Measurements from ENCODE around the gene DNAJB2. TPM values are rescaled to one million over a fixed set of nuclear protein-coding genes. Genes with fewer than 3 reads are reported as not detected.
"Not testable (repeated sequence)": the region's sequence is repeated elsewhere in the genome, so short reads cannot be mapped to it uniquely, and the experiment has no call there.

The DNAJB2 gene
- total and polyA plus RNA-seq, 2 donors (not counting 3 experiments of a cell fraction or from before 2014, with no cell fraction given), result 30.4 to 35.0 TPM

GRCh38 chr2:219253753-219254589, 25.2 kb upstream of the DNAJB2 start, which contains the start of gene TUBA4A:
TUBA4A (minus strand) TSS chr2:219253918; CDS start chr2:219253858, 60 bp downstream.
- no peaks in the 10 kb centered on the region for H3K9me3 ChIP-seq (replicated peaks; ENCODE audit: control insufficient read depth, insufficient read depth, low read length)
- TF ChIP-seq POLR2A (IDR thresholded peaks at IDR 0.05; ENCODE audit: low read depth, low read length) (no peak), POLR2AphosphoS5 (IDR thresholded peaks at IDR 0.05; ENCODE audit: insufficient read depth, low read depth, low read length) (no peak), GATA2 (IDR thresholded peaks at IDR 0.05; ENCODE audit: insufficient read depth, insufficient read length, low read depth, low read length) (no peak)
- dilution Hi-C loops (cut with MboI; ENCODE audit: extremely low pct_ligation_motif_present, low sequenced_read_pairs) (no loop called here), intact Hi-C loops (cut with micrococcal nuclease) (loop anchor here (1.0 to 2.0 kb wide), 3 partner anchors 25 to 41 kb away; partner anchors contain the start of genes ABCB6 and DNAJB2)
- BruUV-seq (replicated peaks), result no TSS peak
- peaks cover 15 to 16% of the 10 kb centered on the region in 2 experiments for H3K27me3 ChIP-seq (ENCODE audit: control insufficient read depth in 2 of 2, insufficient read depth in 2 of 2, low read length in 2 of 2)
- FAIRE-seq (peak; percentile 70), DNase-seq (ENCODE audit: low read depth, low spot score) (peak; percentile 67)
- peak within 1 kb of the TSS; percentile 78 for H3K4me2 ChIP-seq (ENCODE audit: insufficient read depth, low read length)
- peak within 1 kb of the TSS; percentile 21 for H3K9ac ChIP-seq (replicated peaks; ENCODE audit: extremely low read depth, insufficient read depth, low read length)
- no peak within 1 kb of the TSS for H3K27ac ChIP-seq (ENCODE audit: insufficient read depth, low read depth, low read length)
- POLR2A ChIA-PET, result interaction anchor here (1.3 kb wide), 1 partner anchor 9 kb away, joined by 5 read pairs; the partner anchor contains the start of genes GLB1L and STK16
- no peaks in the 10 kb centered on the region for H3K79me2 ChIP-seq (ENCODE audit: control insufficient read depth, insufficient read depth, low read length)
- H3K9me1 ChIP-seq (replicated peaks; ENCODE audit: control insufficient read depth, extremely low read depth, insufficient read depth, low read length), result no peaks in the 10 kb centered on the region
- H3K36me3 ChIP-seq (ENCODE audit: control insufficient read depth in 2 of 2, extremely low read depth in 1 of 2, insufficient read depth in 2 of 2, low read length in 2 of 2), result no peaks in the 10 kb centered on the region
- CTCF ChIA-PET, result interaction anchor here (1.0 to 2.5 kb wide), 6 partner anchors 9 to 41 kb away, joined by 3 to 14 read pairs (median 4); partner anchors contain the start of genes DNAJB2, GLB1L and STK16
- H3K4me3 ChIP-seq (replicated peaks in 1 of 3; ENCODE audit: insufficient read depth in 1 of 3, low read depth in 1 of 3, low read length in 3 of 3), result peak within 1 kb of the TSS; percentile 32 to 53 (median 34)
- H4K20me1 ChIP-seq (replicated peaks; ENCODE audit: control insufficient read depth, extremely low read depth, insufficient read depth, low read length), result no peaks in the 10 kb centered on the region
- H3K4me1 ChIP-seq (ENCODE audit: control insufficient read depth, extremely low read depth, insufficient read depth, low read length), result peaks cover 36% of the 10 kb centered on the region
- H2AFZ ChIP-seq (ENCODE audit: low read depth, low read length), result peak within 1 kb of the TSS; percentile 92

GRCh38 chr2:219254590-219255201, 24.5 kb upstream of the DNAJB2 start:
- Histone ChIP-seq H3K4me2 (ENCODE audit: insufficient read depth, low read length) (peak overlapping the region; percentile 78), H3K9ac (replicated peaks; ENCODE audit: extremely low read depth, insufficient read depth, low read length) (no peak overlapping the region), H3K9me3 (replicated peaks; ENCODE audit: control insufficient read depth, insufficient read depth, low read length) (no peaks in the 10 kb centered on the region), H3K79me2 (ENCODE audit: control insufficient read depth, insufficient read depth, low read length) (no peaks in the 10 kb centered on the region), H3K4me3 (replicated peaks in 1 of 3; ENCODE audit: insufficient read depth in 1 of 3, low read depth in 1 of 3, low read length in 3 of 3) (peak overlapping the region in 2 of 3 experiments; percentile 32 to 53), H3K27me3 (ENCODE audit: control insufficient read depth in 2 of 2, insufficient read depth in 2 of 2, low read length in 2 of 2) (peaks cover 18 to 19% of the 10 kb centered on the region in 2 experiments), H3K36me3 (ENCODE audit: control insufficient read depth in 2 of 2, extremely low read depth in 1 of 2, insufficient read depth in 2 of 2, low read length in 2 of 2) (no peaks in the 10 kb centered on the region), H3K27ac (ENCODE audit: insufficient read depth, low read depth, low read length) (no peak overlapping the region), H2AFZ (ENCODE audit: low read depth, low read length) (peak overlapping the region; percentile 92), H3K9me1 (replicated peaks; ENCODE audit: control insufficient read depth, extremely low read depth, insufficient read depth, low read length) (no peaks in the 10 kb centered on the region), H3K4me1 (ENCODE audit: control insufficient read depth, extremely low read depth, insufficient read depth, low read length) (peaks cover 29% of the 10 kb centered on the region), H4K20me1 (replicated peaks; ENCODE audit: control insufficient read depth, extremely low read depth, insufficient read depth, low read length) (no peaks in the 10 kb centered on the region)
- no peak for FAIRE-seq
- intact Hi-C loops (cut with micrococcal nuclease), result no loop called here
- no TSS peak for BruUV-seq (replicated peaks)
- ChIA-PET POLR2A (interaction anchor here (0.6 to 1.3 kb wide), 2 partner anchors 10 to 24 kb away, joined by 3 to 5 read pairs; partner anchors contain the start of genes GLB1L and STK16), CTCF (interaction anchor here (1.0 to 1.4 kb wide), 5 partner anchors 10 to 100 kb away, joined by 3 to 4 read pairs (median 3); partner anchors contain the start of genes DNAJB2, GLB1L and STK16)
- DNase-seq (ENCODE audit: low read depth, low spot score), result no peak
- dilution Hi-C loops (cut with MboI; ENCODE audit: extremely low pct_ligation_motif_present, low sequenced_read_pairs), result no loop called here
- TF ChIP-seq GATA2 (IDR thresholded peaks at IDR 0.05; ENCODE audit: insufficient read depth, insufficient read length, low read depth, low read length), result no peak
- TF ChIP-seq EZH2 (IDR thresholded peaks at IDR 0.05; ENCODE audit: borderline replicate concordance, low read depth, low read length, severe bottlenecking), result peak; percentile 94

GRCh38 chr2:219258942-219259341, 20.2 kb upstream of the DNAJB2 start:
- H3K4me1 ChIP-seq (ENCODE audit: control insufficient read depth, extremely low read depth, insufficient read depth, low read length); DNase-seq (ENCODE audit: low read depth, low spot score); BruUV-seq (replicated peaks); H4K20me1 ChIP-seq (replicated peaks; ENCODE audit: control insufficient read depth, extremely low read depth, insufficient read depth, low read length); H3K9me1 ChIP-seq (replicated peaks; ENCODE audit: control insufficient read depth, extremely low read depth, insufficient read depth, low read length); H3K9me3 ChIP-seq (replicated peaks; ENCODE audit: control insufficient read depth, insufficient read depth, low read length); H3K79me2 ChIP-seq (ENCODE audit: control insufficient read depth, insufficient read depth, low read length); H3K9ac ChIP-seq (replicated peaks; ENCODE audit: extremely low read depth, insufficient read depth, low read length); FAIRE-seq; H3K4me2 ChIP-seq (ENCODE audit: insufficient read depth, low read length); intact Hi-C loops (cut with micrococcal nuclease); H3K27ac ChIP-seq (ENCODE audit: insufficient read depth, low read depth, low read length); dilution Hi-C loops (cut with MboI; ENCODE audit: extremely low pct_ligation_motif_present, low sequenced_read_pairs); H3K4me3 ChIP-seq (replicated peaks in 1 of 3; ENCODE audit: insufficient read depth in 1 of 3, low read depth in 1 of 3, low read length in 3 of 3); H2AFZ ChIP-seq (ENCODE audit: low read depth, low read length); H3K36me3 ChIP-seq (ENCODE audit: control insufficient read depth in 2 of 2, extremely low read depth in 1 of 2, insufficient read depth in 2 of 2, low read length in 2 of 2); POLR2A ChIA-PET: not testable (repeated sequence)
- CTCF ChIA-PET, result interaction anchor here (0.8 to 1.0 kb wide), 2 partner anchors 12 to 36 kb away, joined by 3 to 7 read pairs; no protein-coding TSS in a partner anchor
- peaks cover 29% of the 10 kb centered on the region in 2 experiments for H3K27me3 ChIP-seq (ENCODE audit: control insufficient read depth in 2 of 2, insufficient read depth in 2 of 2, low read length in 2 of 2)

All from endothelial cell of umbilical vein (primary cell).